Fibroblast of mammary gland (primary cell): ENCODE data around the gene CNTN5.
A peak's percentile ranks its signal among the peaks of the same experiment; 100 is the strongest.
"Not testable (repeated sequence)": the region's sequence is repeated elsewhere in the genome, so short reads cannot be mapped to it uniquely, and the experiment has no call there.

Experiments used
- DNase-seq: peaks from one replicate; pipeline ENCODE4 v3.0.0-alpha.2; 2010; ENCODE audit warnings: low read depth
- H3K4me3 ChIP-seq: 2 replicates; pipeline ENCODE4 v1.5.1; 2011; ENCODE audit warnings: low read depth, mild to moderate bottlenecking, low read length, moderate library complexity; ENCODE audit not compliant: control insufficient read depth
- CTCF ChIP-seq: conservative IDR thresholded peaks from 2 replicates; pipeline ENCODE4 v1.5.1; 2011; ENCODE audit warnings: low read depth, low read length, inconsistent platforms; ENCODE audit not compliant: control insufficient read depth, insufficient read depth

Gene CNTN5

GRCh38 chr11:99281331-99281730 lies 260.6 kb downstream of the CNTN5 start:
- DNase-seq, result no peak
- TF ChIP-seq CTCF, result no peak
- H3K4me3 ChIP-seq, result no peak overlapping the region

- not testable (repeated sequence) for H3K4me3 ChIP-seq, DNase-seq
Observed at GRCh38 chr11:99297925-99298324, 277.2 kb downstream of the CNTN5 start.

- no peak overlapping the region for H3K4me3 ChIP-seq
- no peak for DNase-seq
- no peak for TF ChIP-seq CTCF
Observed at GRCh38 chr11:99307510-99308088, 286.9 kb downstream of the CNTN5 start.

GRCh38 chr11:99311870-99312269 lies 291.1 kb downstream of the CNTN5 start:
- no peak for TF ChIP-seq CTCF
- DNase-seq, result no peak
- no peak overlapping the region for H3K4me3 ChIP-seq

GRCh38 chr11:99316776-99317520 lies 296.2 kb downstream of the CNTN5 start:
- no peak overlapping the region for H3K4me3 ChIP-seq
- no peak for DNase-seq
- TF ChIP-seq CTCF, result no peak

- DNase-seq, result peak; percentile 20
Observed at GRCh38 chr11:99320769-99321290, 300.1 kb downstream of the CNTN5 start.

More at GRCh38 chr11:99320769-99321290, 300.1 kb downstream of the CNTN5 start:
- H3K4me3 ChIP-seq, result no peak overlapping the region
- no peak for TF ChIP-seq CTCF
